ENCODE data around the gene ARL4A. TPM values are rescaled to one million over a fixed set of nuclear protein-coding genes. Genes with fewer than 3 reads are reported as not detected.

Gene ARL4A
- polyA plus RNA-seq, 1 donor (not counting 4 experiments of a cell fraction or from before 2014, with no cell fraction given), result 17.1 TPM

DNA sequence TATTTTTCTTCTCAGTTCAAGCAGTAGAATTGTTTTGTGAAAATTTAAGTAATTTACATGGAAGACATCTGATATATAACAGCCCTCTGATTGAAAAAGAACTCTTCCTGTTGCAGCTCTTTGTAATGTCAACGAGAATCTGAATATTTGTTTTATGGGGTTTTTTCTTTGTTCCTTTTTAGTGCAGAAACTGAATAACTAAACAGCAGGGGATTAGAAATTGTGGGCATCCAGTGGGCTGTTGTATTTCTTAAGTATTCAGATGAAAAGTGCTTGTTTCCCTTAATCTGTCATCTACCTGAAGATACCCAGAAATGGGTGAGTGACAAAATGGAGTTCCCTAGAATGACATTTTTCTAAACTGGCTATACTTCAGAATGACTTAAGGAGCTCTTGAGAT lies 7.4 kb downstream of the ARL4A start:
- FAIRE-seq (no peak), DNase-seq (ENCODE audit: low read depth, low spot score) (no peak)
- H3K4me2 ChIP-seq (ENCODE audit: control insufficient read depth, extremely low read depth, insufficient read depth, low read depth, low read length), result no peak overlapping the region
- no peak overlapping the region for H2AFZ ChIP-seq (ENCODE audit: control insufficient read depth, low read length)
- H3K4me1 ChIP-seq (ENCODE audit: control insufficient read depth, extremely low read depth, insufficient read depth, low read length), result peaks cover 17% of the 10 kb centered on the region
- H3K9me1 ChIP-seq (ENCODE audit: control insufficient read depth, extremely low read depth, insufficient read depth, low read length), result no peaks in the 10 kb centered on the region
- no peak overlapping the region for H3K9ac ChIP-seq (ENCODE audit: control insufficient read depth, extremely low read depth, insufficient read depth, low read length)
- no peak overlapping the region for H3K4me3 ChIP-seq (ENCODE audit: control insufficient read depth in 2 of 3, extremely low read depth in 1 of 3, insufficient read depth in 2 of 3, low read depth in 1 of 3, low read length in 3 of 3)
- TF ChIP-seq CTCF (optimal IDR thresholded peaks at IDR 0.05 in 1 of 3, IDR thresholded peaks at IDR 0.05 in 1 of 3, conservative IDR thresholded peaks at IDR 0.05 in 1 of 3; ENCODE audit: extremely low read depth in 1 of 3, insufficient read depth in 2 of 3, low read length in 3 of 3), result no peak
- no peak for TF ChIP-seq EZH2 (IDR thresholded peaks at IDR 0.05; ENCODE audit: low read length)
- dilution Hi-C loops (cut with MboI; ENCODE audit: extremely low pct_ligation_motif_present, low sequenced_read_pairs), result loop anchor here (25.0 kb wide), 1 partner anchor 567 kb away; no protein-coding TSS in a partner anchor
- H4K20me1 ChIP-seq (ENCODE audit: control insufficient read depth, extremely low read depth, insufficient read depth, low read length), result no peaks in the 10 kb centered on the region
- H3K9me3 ChIP-seq (ENCODE audit: control insufficient read depth, low read depth, low read length), result no peaks in the 10 kb centered on the region
- no peaks in the 10 kb centered on the region for H3K36me3 ChIP-seq (ENCODE audit: control insufficient read depth in 2 of 2, extremely low read depth in 1 of 2, insufficient read depth in 2 of 2, low read length in 2 of 2)
- H3K27ac ChIP-seq (ENCODE audit: control insufficient read depth, insufficient read depth, low read length), result no peak overlapping the region
- peaks cover 21% of the 10 kb centered on the region for H3K79me2 ChIP-seq (ENCODE audit: control insufficient read depth, insufficient read depth, low read length)
- H3K27me3 ChIP-seq (ENCODE audit: control insufficient read depth, extremely low read depth, insufficient read depth, low read length), result no peaks in the 10 kb centered on the region

- H3K27ac ChIP-seq (ENCODE audit: control insufficient read depth, insufficient read depth, low read length), result no peak overlapping the region
- peak; percentile 87 for FAIRE-seq
- H2AFZ ChIP-seq (ENCODE audit: control insufficient read depth, low read length), result peak overlapping the region; percentile 39
- no peaks in the 10 kb centered on the region for H4K20me1 ChIP-seq (ENCODE audit: control insufficient read depth, extremely low read depth, insufficient read depth, low read length)
- dilution Hi-C loops (cut with MboI; ENCODE audit: extremely low pct_ligation_motif_present, low sequenced_read_pairs), result loop anchor here (25.0 kb wide), 1 partner anchor 566 kb away; no protein-coding TSS in a partner anchor
- no peaks in the 10 kb centered on the region for H3K9me1 ChIP-seq (ENCODE audit: control insufficient read depth, extremely low read depth, insufficient read depth, low read length)
- peaks cover 8% of the 10 kb centered on the region for H3K4me1 ChIP-seq (ENCODE audit: control insufficient read depth, extremely low read depth, insufficient read depth, low read length)
- H3K9ac ChIP-seq (ENCODE audit: control insufficient read depth, extremely low read depth, insufficient read depth, low read length), result no peak overlapping the region
- no peak overlapping the region for H3K4me3 ChIP-seq (ENCODE audit: control insufficient read depth in 2 of 3, extremely low read depth in 1 of 3, insufficient read depth in 2 of 3, low read depth in 1 of 3, low read length in 3 of 3)
- no peaks in the 10 kb centered on the region for H3K9me3 ChIP-seq (ENCODE audit: control insufficient read depth, low read depth, low read length)
- no peak for TF ChIP-seq CTCF (optimal IDR thresholded peaks at IDR 0.05 in 1 of 3, IDR thresholded peaks at IDR 0.05 in 1 of 3, conservative IDR thresholded peaks at IDR 0.05 in 1 of 3; ENCODE audit: extremely low read depth in 1 of 3, insufficient read depth in 2 of 3, low read length in 3 of 3)
- TF ChIP-seq EZH2 (IDR thresholded peaks at IDR 0.05; ENCODE audit: low read length), result no peak
- H3K4me2 ChIP-seq (ENCODE audit: control insufficient read depth, extremely low read depth, insufficient read depth, low read depth, low read length), result peak overlapping the region; percentile 14
- H3K27me3 ChIP-seq (ENCODE audit: control insufficient read depth, extremely low read depth, insufficient read depth, low read length), result no peaks in the 10 kb centered on the region
- peaks cover 10% of the 10 kb centered on the region for H3K79me2 ChIP-seq (ENCODE audit: control insufficient read depth, insufficient read depth, low read length)
- H3K36me3 ChIP-seq (ENCODE audit: control insufficient read depth in 2 of 2, extremely low read depth in 1 of 2, insufficient read depth in 2 of 2, low read length in 2 of 2), result no peaks in the 10 kb centered on the region
- DNase-seq (ENCODE audit: low read depth, low spot score), result no peak
Observed at GRCh38 chr7:12695965-12696364, 8.5 kb downstream of the ARL4A start.

All from keratinocyte (primary cell).